NCI-H2081 (cell line): ENCODE data around the gene LACTB.

Experiments used
- DNase-seq, 2 experiments: peaks; one replicate each; lab custom pipeline; 2025; lab: John Stamatoyannopoulos, UW

LACTB gene, protein sequence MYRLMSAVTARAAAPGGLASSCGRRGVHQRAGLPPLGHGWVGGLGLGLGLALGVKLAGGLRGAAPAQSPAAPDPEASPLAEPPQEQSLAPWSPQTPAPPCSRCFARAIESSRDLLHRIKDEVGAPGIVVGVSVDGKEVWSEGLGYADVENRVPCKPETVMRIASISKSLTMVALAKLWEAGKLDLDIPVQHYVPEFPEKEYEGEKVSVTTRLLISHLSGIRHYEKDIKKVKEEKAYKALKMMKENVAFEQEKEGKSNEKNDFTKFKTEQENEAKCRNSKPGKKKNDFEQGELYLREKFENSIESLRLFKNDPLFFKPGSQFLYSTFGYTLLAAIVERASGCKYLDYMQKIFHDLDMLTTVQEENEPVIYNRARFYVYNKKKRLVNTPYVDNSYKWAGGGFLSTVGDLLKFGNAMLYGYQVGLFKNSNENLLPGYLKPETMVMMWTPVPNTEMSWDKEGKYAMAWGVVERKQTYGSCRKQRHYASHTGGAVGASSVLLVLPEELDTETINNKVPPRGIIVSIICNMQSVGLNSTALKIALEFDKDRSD

DNA sequence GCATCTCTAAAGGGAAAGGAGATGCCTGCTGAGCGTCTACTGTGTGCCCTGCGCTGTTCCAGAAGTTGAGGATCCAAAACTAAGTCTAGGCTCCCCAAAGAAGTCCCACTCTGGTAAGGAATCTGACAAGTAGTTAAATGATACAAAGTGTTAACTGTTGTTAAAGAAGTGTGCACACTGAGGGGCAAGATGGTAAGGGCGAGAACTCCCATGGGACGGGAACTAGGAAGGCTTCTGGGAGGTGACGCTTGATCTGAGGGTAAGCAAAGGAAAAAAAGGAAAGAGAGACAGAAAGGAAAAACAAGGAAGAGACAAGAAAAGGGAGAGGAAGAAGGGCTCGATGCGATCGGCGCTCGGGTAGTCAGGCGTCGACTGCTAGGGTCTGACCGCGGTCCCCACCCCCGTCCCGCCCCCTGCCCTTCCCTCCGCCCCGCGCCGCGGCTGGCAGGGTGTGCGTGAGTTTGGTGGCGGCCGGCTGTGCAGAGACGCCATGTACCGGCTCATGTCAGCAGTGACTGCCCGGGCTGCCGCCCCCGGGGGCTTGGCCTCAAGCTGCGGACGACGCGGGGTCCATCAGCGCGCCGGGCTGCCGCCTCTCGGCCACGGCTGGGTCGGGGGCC is at the start of gene LACTB:
LACTB (plus strand) TSS at position 480 of the 620 bp plus-strand sequence; CDS start at position 491, 11 bp downstream.
- DNase-seq: peak; percentile 76 to 83

DNA sequence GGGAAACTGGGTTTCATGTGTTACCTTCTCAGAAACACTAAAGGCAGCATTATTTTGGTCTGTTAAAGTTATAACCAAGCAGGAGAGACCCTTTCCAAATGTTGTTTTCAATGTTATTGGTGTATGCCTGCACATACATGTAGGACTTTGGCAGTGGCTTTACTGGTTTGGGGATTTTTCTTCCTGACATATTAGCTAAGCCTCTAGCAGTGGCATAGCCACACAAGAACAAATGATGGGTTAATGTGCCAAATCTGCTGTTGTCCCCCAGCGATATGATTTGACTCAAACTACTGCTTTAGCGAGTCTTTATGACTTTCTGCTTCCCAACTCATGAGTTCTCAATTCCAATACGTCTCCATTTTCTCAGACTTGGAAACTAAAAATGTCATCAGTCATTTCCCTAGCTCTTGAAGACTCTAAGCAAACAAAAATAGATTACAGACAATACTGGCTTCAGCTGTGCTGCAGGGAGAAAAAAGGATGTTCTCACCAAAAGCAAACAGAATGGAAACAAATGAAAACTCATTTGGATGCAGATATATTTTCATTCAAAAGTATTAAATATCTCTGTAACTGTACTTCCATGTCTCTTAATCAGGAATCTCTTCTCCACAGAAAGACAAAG is 49.5 kb upstream of the LACTB start:
- no peak for DNase-seq

DNA sequence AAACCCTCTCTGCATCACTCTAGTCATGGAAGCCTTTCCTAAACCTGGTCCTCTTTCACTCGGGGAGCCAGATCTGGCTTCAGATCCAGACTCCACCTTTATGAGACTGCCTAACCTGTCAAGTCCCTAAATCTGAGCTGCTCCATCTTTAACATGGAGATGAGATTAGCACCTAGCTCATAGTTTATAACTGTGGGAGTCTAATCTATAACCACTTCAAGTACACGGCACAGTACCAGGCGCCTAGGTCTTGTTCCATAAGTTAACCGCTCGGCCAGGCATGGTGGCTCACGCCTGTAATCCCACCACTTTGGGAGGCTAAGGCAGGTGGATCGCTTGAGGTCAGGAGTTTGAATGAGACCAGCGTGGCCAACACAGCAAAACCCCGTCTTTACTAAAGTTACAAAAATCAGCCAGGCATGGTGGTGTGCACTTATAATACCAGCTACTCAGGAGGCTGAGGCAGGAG is 48.8 kb upstream of the LACTB start:
- DNase-seq: no peak

DNA sequence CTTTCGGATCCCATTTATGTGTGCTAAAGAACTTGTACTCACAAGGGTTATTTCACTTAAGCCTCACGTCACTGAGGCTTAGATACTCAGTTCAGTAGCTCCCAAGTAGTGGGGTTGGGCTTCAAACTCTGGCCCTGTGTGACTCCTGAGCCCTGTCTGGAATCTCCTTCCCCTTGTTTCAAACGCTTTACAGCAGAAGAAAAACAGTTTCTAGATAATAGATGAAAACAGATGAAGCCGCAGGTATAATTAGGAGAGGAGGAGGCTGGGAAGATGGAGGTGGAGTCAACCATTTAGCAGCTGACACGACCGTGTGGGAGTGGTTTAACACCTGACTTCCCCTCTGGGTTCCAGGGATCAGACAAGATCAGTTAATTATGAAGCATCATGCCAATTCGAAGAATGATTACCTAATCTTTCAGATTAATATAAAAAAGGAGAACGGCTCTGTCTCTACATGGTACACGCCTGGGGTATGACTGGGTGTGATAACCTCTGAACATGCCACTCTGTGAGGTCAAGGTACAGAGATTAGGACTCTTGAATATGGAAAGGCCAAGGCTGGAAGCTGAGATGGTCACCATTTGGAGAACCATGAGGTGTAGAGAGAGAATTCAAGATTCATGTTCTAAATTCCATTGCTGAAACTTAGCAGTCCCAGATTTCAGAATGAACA is 48.0 kb upstream of the LACTB start:
- no peak for DNase-seq

DNA sequence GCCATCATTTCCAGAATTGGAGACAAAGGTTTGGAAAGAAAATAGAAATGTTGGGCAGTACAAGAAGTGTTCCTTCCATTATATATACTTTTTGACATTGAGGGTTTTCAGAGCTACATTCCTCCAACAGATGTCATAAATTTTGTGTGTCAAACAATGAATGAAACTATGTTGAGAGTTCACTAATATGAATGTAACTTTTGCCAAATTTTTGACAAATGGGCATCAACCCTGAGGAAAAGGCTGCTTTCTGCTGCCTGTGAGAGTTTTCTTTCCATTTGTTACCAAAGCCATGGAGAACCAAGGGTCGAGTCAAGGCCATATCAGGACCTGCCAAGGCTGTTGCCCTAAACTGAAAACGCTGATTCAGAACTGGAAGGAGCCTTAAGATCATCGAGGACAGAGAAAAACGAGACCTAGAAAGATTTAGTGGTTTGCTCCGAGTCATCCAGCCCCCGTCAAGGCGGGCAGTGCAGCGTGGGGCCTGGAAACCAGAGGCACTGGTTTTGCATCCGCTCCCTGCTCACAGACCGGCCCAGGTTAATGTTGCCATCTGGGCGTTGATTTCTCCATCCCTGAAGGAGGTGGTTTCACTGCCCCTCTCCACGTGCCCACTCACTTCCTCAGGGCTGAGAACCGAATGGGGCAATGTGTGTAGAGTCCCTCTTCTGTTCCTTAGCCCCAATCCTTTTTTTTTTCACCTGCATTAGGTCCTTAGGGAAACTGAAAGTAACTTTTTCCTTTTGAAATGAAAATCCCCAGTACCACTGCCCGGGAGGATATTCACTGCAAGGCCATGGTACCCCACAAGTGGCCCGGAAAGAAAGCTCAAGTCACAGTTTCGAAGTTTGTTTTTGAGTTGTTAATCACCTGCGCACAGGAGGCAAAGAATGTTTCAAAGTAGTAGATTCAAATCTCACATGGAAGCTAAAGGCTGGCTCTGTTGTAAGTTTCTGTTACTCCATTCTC is 46.4 kb upstream of the LACTB start:
- no peak for DNase-seq

DNA sequence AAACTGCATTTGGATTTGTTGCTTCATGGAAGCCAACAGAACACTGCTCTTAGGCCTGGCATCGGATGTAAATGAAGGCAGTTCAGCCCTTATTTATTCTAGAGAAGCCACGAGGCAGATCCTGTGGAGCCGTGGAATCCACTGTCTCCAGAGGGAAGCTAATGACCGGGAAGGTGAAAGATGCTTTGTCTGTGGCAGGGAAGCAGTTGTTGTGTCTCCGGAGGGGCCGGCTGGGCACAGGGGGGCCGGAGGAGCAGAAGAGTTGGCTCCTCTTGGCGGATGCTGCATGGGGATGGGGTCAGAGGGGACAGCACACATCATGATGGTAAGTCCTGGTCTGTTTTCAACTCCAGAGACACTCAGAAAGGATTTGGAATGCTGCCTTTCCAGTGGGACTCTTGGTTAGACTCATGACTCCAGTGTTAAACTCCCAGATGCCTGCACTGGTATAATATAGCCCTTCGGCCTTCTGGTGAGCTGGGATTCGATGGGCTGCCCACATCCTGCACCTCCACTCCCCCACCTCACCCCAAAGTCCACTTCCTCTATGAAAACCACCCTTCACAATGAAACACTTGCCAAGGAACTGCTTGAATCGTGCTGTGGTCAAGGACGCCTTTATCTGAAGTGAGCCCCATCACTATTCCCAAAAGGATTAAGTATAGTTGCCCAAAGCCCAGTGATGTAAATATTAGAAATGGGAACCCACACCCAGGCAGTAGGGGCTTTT is 45.5 kb upstream of the LACTB start:
- no peak for DNase-seq

DNA sequence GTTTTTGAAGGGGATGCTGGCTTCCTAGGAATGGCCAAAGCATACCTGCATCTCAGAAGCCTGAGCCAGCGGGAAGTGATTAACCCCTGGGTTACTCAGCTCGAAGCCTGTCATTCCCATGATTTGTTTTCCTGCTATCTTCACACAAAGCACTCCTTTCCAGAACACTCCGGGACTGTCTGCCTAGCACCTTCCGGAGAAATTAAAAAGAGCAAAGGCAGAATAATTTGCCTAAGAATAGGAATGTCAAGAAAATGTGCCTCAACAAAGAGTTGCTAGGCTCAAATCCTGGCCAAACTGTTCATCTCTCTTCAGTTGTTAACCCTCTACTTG is 45.0 kb upstream of the LACTB start:
- DNase-seq: no peak

DNA sequence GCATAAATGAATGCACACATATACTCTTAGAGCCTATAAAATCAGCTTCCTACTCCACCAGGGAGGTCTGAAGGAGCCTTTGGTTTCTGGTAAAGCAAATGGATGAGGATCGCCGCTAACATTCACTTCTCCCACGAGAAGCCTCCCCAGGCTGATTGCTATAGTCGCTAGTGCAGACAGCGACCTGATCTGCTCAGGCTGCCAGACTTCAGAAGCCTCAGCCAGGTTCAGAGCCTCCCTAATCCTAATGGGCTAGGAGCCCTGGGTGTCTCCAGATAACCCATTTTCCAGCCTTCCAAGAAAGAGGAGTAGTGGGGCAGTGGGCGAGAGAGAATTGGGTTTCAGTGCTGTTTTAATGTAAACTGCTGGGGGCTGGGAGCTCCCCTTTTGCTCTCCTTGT is 43.7 kb upstream of the LACTB start:
- no peak for DNase-seq

DNA sequence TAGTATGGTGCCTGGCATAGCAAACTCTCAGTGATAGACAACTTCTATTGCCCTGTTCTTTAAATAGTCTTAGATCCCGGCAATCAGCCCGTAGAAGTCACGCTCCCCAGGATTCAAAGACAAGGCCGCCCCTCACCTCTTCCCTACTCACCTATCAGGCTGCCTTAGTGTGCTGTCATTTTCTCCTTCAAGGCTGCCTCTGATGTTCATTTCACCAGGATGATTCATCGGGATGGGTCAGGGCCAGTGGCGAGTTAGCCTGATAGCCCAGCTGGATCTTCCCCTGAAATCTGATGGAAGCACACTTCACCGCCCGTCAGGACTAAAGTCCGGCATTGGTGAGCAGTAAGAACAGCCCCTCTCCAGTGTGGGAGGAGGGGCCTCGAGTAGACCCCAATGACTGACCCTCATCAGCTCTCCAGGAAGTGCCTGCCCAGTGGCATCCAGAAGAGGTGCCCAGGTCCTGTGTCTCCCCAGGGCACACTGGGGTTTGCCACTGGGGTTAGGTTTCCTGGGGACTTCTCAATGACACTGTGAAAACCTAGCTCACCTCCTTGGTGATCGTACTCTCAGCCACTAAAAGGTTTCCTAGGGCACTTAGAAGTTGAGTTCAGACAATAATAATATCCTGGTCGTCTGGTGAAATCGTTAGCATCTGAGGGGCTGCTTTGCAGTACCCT is 41.6 kb upstream of the LACTB start:
- DNase-seq: no peak

DNA sequence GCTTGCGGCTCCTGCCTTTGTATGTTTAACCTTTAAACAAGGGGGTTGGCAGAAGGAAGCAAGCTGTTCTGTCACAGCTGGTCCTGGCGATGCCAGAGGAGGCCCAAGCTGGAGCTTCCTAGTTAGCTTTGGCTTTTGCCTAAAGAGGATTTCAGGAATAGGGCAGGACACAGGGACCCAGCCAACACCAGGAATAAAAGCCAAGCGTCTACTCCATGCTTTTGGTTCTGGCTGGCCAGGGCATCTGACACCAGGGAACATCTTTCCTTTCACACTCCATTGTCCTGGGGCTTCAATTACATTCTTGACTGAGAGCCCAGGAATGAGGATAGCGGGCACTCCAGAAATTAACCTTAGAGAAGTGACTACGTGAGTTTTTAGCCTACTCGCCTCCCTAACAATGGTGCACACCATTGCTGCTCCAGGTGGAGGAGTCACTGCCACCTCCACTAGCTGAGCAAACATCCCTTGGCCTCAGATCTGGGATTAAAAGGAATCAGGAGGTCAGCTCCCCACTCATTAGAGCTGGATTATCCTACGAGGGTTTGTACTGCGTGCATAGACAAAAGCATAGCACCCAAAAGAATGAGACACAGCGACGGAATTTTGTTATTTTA is 40.9 kb upstream of the LACTB start:
- DNase-seq: no peak

DNA sequence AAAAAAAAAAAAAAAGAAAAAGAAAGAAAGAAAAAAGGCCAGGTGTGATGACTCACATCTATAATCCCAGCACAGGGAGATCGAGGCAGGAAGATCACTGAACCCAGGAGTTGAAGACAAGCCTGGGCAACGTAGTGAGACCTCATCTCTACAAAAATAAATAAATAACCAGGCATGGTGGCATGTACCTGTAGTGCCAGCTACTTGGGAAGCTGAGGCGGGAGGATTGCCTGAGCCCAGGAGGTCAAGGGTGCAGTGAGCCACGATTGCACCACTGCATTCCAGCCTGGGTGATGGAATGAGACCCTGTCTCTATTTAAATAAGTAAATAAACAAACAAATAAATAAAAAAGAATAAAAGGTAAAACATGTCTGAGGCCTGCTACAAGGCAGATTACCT is 39.3 kb upstream of the LACTB start:
- DNase-seq: no peak

DNA sequence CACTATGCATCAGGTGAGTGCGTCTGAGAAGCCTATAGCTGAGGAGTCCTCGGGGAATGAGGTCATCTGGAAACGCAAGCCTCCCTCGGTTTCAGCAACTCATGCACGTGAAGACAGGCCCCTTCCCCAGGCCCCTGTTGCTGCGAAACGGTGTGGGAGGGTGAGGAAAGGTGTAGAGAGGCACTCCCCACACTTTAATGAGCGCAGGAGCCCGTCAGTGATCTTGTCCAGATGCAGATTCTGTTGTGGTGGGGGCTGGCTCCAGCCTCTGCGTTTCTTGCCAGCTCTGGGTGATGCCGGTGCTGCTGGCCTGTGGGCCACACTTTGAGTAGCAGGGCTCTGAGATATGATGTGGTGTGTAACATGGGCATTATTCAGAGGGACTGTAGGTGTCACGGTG is 38.6 kb upstream of the LACTB start:
- no peak for DNase-seq

DNA sequence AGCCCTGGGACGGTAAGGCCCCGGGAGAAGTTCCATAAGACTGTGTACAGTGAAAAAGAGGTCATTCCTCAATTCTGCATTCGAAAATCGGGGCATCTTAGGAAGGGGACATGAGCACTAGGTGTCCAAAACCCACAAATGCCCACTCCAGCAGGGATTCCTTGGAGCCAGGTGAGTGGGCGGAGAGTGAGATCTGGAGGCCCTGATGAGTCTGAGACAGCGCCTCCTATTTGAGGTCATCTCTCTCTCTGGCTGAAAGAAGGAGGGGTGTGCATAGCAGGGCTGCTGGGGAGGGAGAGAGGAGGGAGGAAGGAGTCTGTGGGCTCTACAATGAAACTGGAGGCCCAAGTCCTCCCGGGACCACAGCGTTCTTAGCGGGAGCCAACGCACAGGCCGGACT is 38.1 kb upstream of the LACTB start:
- DNase-seq: no peak

DNA sequence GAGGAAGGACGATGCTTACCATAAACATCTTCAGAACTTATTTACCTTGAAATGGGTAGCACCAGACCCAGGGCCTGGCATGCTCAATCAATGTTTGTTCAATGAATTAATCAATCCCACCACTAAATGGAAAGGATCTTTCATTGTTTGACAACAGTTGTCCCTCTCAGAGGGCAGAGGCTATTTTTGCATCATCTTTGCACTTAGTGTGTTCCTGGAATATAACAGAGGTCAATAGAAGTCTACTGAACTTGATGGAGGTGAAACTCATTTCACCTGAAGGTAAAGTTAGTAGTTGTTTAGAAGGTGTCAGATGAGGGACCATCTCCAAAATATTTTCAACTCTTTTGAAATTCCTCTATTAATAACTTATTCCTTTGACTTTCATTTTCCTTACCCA is 36.9 kb upstream of the LACTB start:
- no peak for DNase-seq

DNA sequence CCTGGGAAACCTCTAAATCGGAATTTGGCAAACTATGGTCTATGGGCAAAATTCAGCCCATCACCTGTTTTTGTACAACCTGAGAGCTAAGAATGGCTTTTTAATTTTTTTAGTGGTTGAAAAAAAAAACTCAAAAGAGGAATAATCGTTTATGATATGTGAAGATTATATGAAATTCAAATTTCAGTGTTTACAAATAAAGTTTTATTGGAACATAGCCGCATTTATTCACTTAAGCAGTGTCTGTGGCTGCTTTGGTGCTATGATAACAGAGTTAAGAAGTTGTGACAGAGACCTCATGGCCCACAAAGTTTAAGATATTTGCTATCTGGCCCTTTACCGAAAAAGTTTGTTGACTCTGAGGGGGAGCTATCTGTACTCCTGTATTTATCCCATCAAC is 36.4 kb upstream of the LACTB start:
- DNase-seq: no peak

DNA sequence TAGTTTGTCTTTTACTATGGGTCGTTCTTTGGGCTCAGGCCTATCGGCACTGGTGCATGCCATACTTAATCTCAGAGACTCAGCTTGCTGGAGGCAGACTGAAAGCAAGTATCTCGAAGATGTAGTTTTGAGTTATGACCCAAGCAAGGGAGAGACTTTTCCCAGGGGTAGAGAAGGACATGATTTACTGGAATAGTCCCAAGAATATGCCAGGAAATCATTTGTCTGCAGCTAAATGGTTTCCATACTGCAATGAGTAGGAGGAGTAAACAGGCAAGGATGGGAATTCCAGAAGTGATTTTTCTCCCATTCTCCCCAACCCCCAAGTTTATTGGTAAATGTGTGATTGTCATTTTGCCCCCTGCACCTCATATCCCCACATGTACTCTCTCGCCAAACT is 35.4 kb upstream of the LACTB start:
- DNase-seq: no peak

DNA sequence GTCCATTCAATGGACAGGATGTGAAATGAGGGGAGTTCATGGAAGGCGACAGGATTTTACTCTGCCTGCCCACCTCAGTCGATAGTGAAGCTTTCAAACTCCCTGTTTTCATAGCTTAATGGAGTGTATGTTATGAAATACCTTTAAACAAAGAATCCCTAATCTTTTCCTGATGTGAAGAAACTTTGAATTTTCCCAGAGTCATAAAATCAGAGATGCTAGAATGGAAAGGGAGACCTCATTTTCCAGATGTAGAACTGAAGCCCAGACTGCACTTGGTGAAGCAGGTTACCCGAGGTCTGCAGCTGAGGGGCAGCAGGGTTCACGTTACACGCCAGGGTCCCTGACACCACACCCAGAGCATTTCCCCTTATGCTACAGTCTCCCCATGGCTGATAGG is 34.7 kb upstream of the LACTB start:
- no peak for DNase-seq

DNA sequence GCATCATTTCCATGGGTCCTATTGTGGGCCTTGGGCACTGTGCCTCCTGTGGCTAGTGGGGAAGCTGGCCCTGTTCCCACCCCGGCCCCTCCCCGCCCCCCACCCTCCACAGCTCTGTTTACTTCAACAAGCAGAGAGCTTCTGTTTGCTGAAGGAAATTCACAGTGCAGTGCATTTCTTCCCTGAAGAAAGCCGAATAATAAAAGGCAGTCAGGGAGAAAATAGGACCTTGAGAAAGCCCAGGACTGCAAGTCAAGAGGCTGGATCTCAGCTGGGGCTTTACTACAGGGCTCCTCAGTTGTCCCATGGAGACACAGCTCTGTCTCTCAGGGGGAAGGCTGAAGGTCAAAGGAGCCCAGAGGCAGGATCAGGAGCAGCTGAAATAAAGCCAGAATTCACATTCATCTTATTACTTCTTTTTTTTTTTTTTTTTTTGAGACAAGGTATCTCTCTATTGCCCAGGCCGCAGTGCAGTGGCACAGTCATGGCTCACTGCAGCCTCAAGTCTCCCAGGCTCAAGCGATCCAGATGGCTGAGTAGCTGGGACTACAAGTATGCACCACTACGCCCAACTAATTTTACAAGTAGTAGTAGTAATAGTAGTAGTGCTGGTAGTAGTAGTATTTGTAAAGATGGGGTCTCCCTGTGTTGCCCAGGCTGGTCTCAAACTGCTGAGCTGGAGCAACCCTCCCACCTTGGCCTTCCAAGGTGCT is 33.0 kb upstream of the LACTB start:
- no peak for DNase-seq
